WERI-Rb-1 (cell line): ENCODE measurements around the gene PAPPA.

ENCODE experiments used
- DNase-seq: peaks from one replicate; pipeline ENCODE4 v3.0.0-alpha.2; 2020
- H3K27ac ChIP-seq: fragments of 250-450 bp; sonication (Bioruptor Pico); 2 replicates; pipeline ENCODE4 v1.5.1; 2020; ENCODE audit warnings: mild to moderate bottlenecking, moderate library complexity
- H3K27me3 ChIP-seq: fragments of 250-450 bp; sonication (Bioruptor Pico); 2 replicates; pipeline ENCODE4 v1.5.1; 2021; ENCODE audit warnings: mild to moderate bottlenecking, low read depth, moderate library complexity; ENCODE audit not compliant: insufficient read depth, severe bottlenecking
- H3K36me3 ChIP-seq: fragments of 250-450 bp; sonication (Bioruptor Pico); 2 replicates; pipeline ENCODE4 v1.5.1; 2020; ENCODE audit warnings: mild to moderate bottlenecking, moderate library complexity
- H3K4me3 ChIP-seq: 2 replicates; pipeline ENCODE4 v1.5.1; 2011; ENCODE audit warnings: low read depth, mild to moderate bottlenecking, control low read depth, low read length
- H3K9me3 ChIP-seq: fragments of 250-450 bp; sonication (Bioruptor Pico); 2 replicates; pipeline ENCODE4 v1.5.1; 2021; ENCODE audit warnings: mild to moderate bottlenecking, moderate library complexity; ENCODE audit not compliant: severe bottlenecking
- CTCF ChIP-seq: IDR thresholded peaks from 2 replicates; pipeline ENCODE4 v1.5.1; 2011; ENCODE audit warnings: low read depth, mild to moderate bottlenecking, control low read depth, inconsistent platforms, low read length

The PAPPA gene

GRCh38 chr9:116368680-116369079, 215.1 kb downstream of the PAPPA start:
- H3K27me3 ChIP-seq, result no peaks in the 10 kb centered on the region
- no peak overlapping the region for H3K4me3 ChIP-seq
- DNase-seq, result no peak
- H3K36me3 ChIP-seq, result no peaks in the 10 kb centered on the region
- no peak overlapping the region for H3K27ac ChIP-seq
- H3K9me3 ChIP-seq, result no peaks in the 10 kb centered on the region
- no peak for TF ChIP-seq CTCF

GRCh38 chr9:116369706-116370105, 216.1 kb downstream of the PAPPA start:
- Histone ChIP-seq H3K27ac (no peak overlapping the region), H3K36me3 (no peaks in the 10 kb centered on the region)

GRCh38 chr9:116370556-116370955, 217.0 kb downstream of the PAPPA start:
- Histone ChIP-seq H3K27me3 (no peaks in the 10 kb centered on the region), H3K27ac (no peak overlapping the region), H3K9me3 (no peaks in the 10 kb centered on the region), H3K4me3 (no peak overlapping the region), H3K36me3 (no peaks in the 10 kb centered on the region)
- no peak for TF ChIP-seq CTCF
- no peak for DNase-seq

More at GRCh38 chr9:116369706-116370105, 216.1 kb downstream of the PAPPA start:
- DNase-seq, result no peak
- Histone ChIP-seq H3K4me3 (no peak overlapping the region), H3K27me3 (no peaks in the 10 kb centered on the region), H3K9me3 (no peaks in the 10 kb centered on the region)
- TF ChIP-seq CTCF, result no peak

GRCh38 chr9:116372081-116372673, 218.6 kb downstream of the PAPPA start:
- Histone ChIP-seq H3K9me3 (no peaks in the 10 kb centered on the region), H3K36me3 (no peaks in the 10 kb centered on the region; the same call in 1 of the 2 replicates), H3K27me3 (no peaks in the 10 kb centered on the region), H3K27ac (no peak overlapping the region), H3K4me3 (no peak overlapping the region)
- TF ChIP-seq CTCF, result no peak
- DNase-seq, result no peak

- Histone ChIP-seq H3K27me3 (no peaks in the 10 kb centered on the region), H3K9me3 (no peaks in the 10 kb centered on the region), H3K36me3 (peaks cover 3% of the 10 kb centered on the region), H3K27ac (no peak overlapping the region), H3K4me3 (no peak overlapping the region)
- TF ChIP-seq CTCF, result no peak
- no peak for DNase-seq
Measured at GRCh38 chr9:116372786-116373185, 219.2 kb downstream of the PAPPA start.

GRCh38 chr9:116377179-116377798, 223.7 kb downstream of the PAPPA start:
- no peak overlapping the region for H3K27ac ChIP-seq

More at GRCh38 chr9:116377179-116377798, 223.7 kb downstream of the PAPPA start:
- no peaks in the 10 kb centered on the region for H3K27me3 ChIP-seq
- DNase-seq, result no peak
- peaks cover 4% of the 10 kb centered on the region for H3K36me3 ChIP-seq
- H3K4me3 ChIP-seq, result no peak overlapping the region
- no peak for TF ChIP-seq CTCF
- no peaks in the 10 kb centered on the region for H3K9me3 ChIP-seq
